Liver (tissue), 9 donors: ENCODE measurements around the gene STIM1. TPM values are rescaled to one million over a fixed set of nuclear protein-coding genes. Genes with fewer than 3 reads are reported as not detected.

Experiments
- DNase-seq: peaks from one replicate; pipeline ENCODE4 v3.0.0-alpha.2; 2017; ENCODE audit warnings: low spot score
- H3K27ac ChIP-seq, 2 donors: one replicate each; pipeline ENCODE4 v1.7.0; 2013; ENCODE audit warnings: inconsistent platforms in 2 of 2, low read length in 2 of 2, control low read depth in 1 of 2, low read depth in 1 of 2, mild to moderate bottlenecking in 1 of 2
- H3K27me3 ChIP-seq, 4 donors: one replicate each; pipeline versions ENCODE4 v1.6.1 to v1.7.0; 2013; ENCODE audit warnings: low read length in 3 of 4, inconsistent platforms in 1 of 4, mild to moderate bottlenecking in 1 of 4, moderate library complexity in 1 of 4; ENCODE audit not compliant: control insufficient read depth in 4 of 4, insufficient read depth in 4 of 4
- H3K36me3 ChIP-seq, 4 donors: one replicate each; pipeline versions ENCODE4 v1.6.1 to v1.7.0; 2013; ENCODE audit warnings: low read length in 3 of 4, mild to moderate bottlenecking in 3 of 4, low read depth in 1 of 4, moderate library complexity in 1 of 4; ENCODE audit not compliant: control insufficient read depth in 4 of 4, insufficient read depth in 3 of 4
- H3K4me1 ChIP-seq, 4 donors: one replicate each; pipeline versions ENCODE4 v1.6.1 to v1.7.0; 2013; ENCODE audit warnings: low read length in 3 of 4, mild to moderate bottlenecking in 3 of 4, moderate library complexity in 1 of 4; ENCODE audit not compliant: control insufficient read depth in 4 of 4, insufficient read depth in 4 of 4
- H3K4me3 ChIP-seq, 3 donors: one replicate each; pipeline versions ENCODE4 v1.6.1 to v1.7.0; 2013; ENCODE audit warnings: low read length in 3 of 3, control low read depth in 1 of 3, low read depth in 1 of 3, mild to moderate bottlenecking in 1 of 3
- H3K9ac ChIP-seq, 2 donors: one replicate each; pipeline ENCODE4 v1.7.0; 2013; ENCODE audit warnings: low read length in 2 of 2, mild to moderate bottlenecking in 2 of 2, moderate library complexity in 2 of 2, control low read depth in 1 of 2, low read depth in 1 of 2
- H3K9me3 ChIP-seq, 4 donors: one replicate each; pipeline versions ENCODE4 v1.6.1 to v1.7.0; 2013; ENCODE audit warnings: low read length in 3 of 4; ENCODE audit not compliant: control insufficient read depth in 4 of 4
- CTCF ChIP-seq: fragments of 150-350 bp; IDR thresholded peaks from 2 replicates; pipeline ENCODE4 v1.5.1; 2017; ENCODE audit warnings: improper control_type of control experiment, low read depth, low read length; ENCODE audit not compliant: missing input control
- FOXA1 ChIP-seq: IDR thresholded peaks from 2 replicates; pipeline ENCODE4 v1.6.1; 2016; ENCODE audit warnings: antibody characterized with exemption
- GABPA ChIP-seq, 2 donors: IDR thresholded peaks in 1 of 2; conservative IDR thresholded peaks in 1 of 2; 2 replicates each; pipeline ENCODE4 v1.6.1; 2016; ENCODE audit warnings: antibody characterized with exemption in 2 of 2, mild to moderate bottlenecking in 1 of 2, moderate library complexity in 1 of 2
- HNF4A ChIP-seq, 2 donors: conservative IDR thresholded peaks; 2 replicates each; pipeline ENCODE4 v1.6.1; 2016; ENCODE audit warnings: antibody characterized with exemption in 2 of 2, mild to moderate bottlenecking in 2 of 2
- HNF4G ChIP-seq: IDR thresholded peaks from 2 replicates; pipeline ENCODE4 v1.6.1; 2016; ENCODE audit warnings: antibody characterized with exemption
- JUND ChIP-seq, 2 donors: IDR thresholded peaks; 2 replicates each; pipeline ENCODE4 v1.6.1; 2016; ENCODE audit warnings: antibody characterized with exemption in 2 of 2
- NR2F2 ChIP-seq: IDR thresholded peaks from 2 replicates; pipeline ENCODE4 v1.6.1; 2016; ENCODE audit warnings: antibody characterized with exemption
- RAD21 ChIP-seq, 2 donors: IDR thresholded peaks; 2 replicates each; pipeline ENCODE4 v1.6.1; 2016; ENCODE audit warnings: antibody characterized with exemption in 2 of 2, mild to moderate bottlenecking in 2 of 2
- RXRA ChIP-seq, 2 donors: IDR thresholded peaks; 2 replicates each; pipeline ENCODE4 v1.6.1; 2017 to 2018; ENCODE audit warnings: antibody characterized with exemption in 2 of 2, mild to moderate bottlenecking in 1 of 2
- SP1 ChIP-seq: IDR thresholded peaks from 2 replicates; pipeline ENCODE4 v1.6.1; 2018; ENCODE audit warnings: antibody characterized with exemption, mild to moderate bottlenecking
- TAF1 ChIP-seq: conservative IDR thresholded peaks from 2 replicates; pipeline ENCODE4 v1.6.1; 2016; ENCODE audit warnings: antibody characterized with exemption, mild to moderate bottlenecking
- YY1 ChIP-seq: IDR thresholded peaks from 2 replicates; pipeline ENCODE4 v1.6.1; 2016; ENCODE audit warnings: antibody characterized with exemption, mild to moderate bottlenecking
- WGBS: extraction: QIAGEN DNeasy Blood & Tissue Kit; methylation state at CpG from one replicate; pipeline ENCODE4 v1.1.7; 2013; 5-methylcytosine and 5-hydroxymethylcytosine counted together
- polyA plus RNA-seq, 2 donors: library from polyadenylated mRNA; stranded (reverse) in 1 of 2; unstranded in 1 of 2; fragments of 200-250 nt in 1 of 2; fragments of >200 nt in 1 of 2; fragmentation: Nextera tagmentation in 1 of 2; extraction: Ambion mirVana in 1 of 2; gene quantifications; one replicate each; pipeline versions ENCODE4 v1.2.1 to v1.2.3, GENCODE V29; 2013 to 2015
- total RNA-seq, 2 donors: library from RNA; depleted of rRNA; stranded (reverse); fragments of >200 nt; gene quantifications; one replicate each; pipeline ENCODE4 v1.2.3, GENCODE V29; 2014
- TF ChIP-seq, protein P1 (sequence below): IDR thresholded peaks from 2 replicates; pipeline ENCODE4 v1.6.1; 2016; ENCODE audit warnings: antibody characterized with exemption, mild to moderate bottlenecking
- TF ChIP-seq, protein P2 (sequence below): IDR thresholded peaks from 2 replicates; pipeline ENCODE4 v1.6.1; 2016; ENCODE audit warnings: antibody characterized with exemption
- donor health status: healthy.
- donor health status: healthy.
- donor health status: healthy.
- donor health status: healthy.
- donor health status: healthy.

Gene STIM1
- total and polyA plus RNA-seq, 4 donors: 19.7 to 42.9 (median 25.1) TPM

GRCh38 chr11:3914805-3915204, 59.3 kb downstream of the STIM1 start:
- H3K27ac ChIP-seq: peak overlapping the region; percentile 55 to 65
- no peak overlapping the region for H3K4me3 ChIP-seq
- TF ChIP-seq, protein P1, sequence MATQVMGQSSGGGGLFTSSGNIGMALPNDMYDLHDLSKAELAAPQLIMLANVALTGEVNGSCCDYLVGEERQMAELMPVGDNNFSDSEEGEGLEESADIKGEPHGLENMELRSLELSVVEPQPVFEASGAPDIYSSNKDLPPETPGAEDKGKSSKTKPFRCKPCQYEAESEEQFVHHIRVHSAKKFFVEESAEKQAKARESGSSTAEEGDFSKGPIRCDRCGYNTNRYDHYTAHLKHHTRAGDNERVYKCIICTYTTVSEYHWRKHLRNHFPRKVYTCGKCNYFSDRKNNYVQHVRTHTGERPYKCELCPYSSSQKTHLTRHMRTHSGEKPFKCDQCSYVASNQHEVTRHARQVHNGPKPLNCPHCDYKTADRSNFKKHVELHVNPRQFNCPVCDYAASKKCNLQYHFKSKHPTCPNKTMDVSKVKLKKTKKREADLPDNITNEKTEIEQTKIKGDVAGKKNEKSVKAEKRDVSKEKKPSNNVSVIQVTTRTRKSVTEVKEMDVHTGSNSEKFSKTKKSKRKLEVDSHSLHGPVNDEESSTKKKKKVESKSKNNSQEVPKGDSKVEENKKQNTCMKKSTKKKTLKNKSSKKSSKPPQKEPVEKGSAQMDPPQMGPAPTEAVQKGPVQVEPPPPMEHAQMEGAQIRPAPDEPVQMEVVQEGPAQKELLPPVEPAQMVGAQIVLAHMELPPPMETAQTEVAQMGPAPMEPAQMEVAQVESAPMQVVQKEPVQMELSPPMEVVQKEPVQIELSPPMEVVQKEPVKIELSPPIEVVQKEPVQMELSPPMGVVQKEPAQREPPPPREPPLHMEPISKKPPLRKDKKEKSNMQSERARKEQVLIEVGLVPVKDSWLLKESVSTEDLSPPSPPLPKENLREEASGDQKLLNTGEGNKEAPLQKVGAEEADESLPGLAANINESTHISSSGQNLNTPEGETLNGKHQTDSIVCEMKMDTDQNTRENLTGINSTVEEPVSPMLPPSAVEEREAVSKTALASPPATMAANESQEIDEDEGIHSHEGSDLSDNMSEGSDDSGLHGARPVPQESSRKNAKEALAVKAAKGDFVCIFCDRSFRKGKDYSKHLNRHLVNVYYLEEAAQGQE: no peak
- TF ChIP-seq RAD21 (IDR thresholded peaks at IDR 0.05) (no peak), CTCF (no peak), RXRA (IDR thresholded peaks at IDR 0.05) (no peak), GABPA (IDR thresholded peaks at IDR 0.05 in 1 of 2, conservative IDR thresholded peaks at IDR 0.05 in 1 of 2) (no peak), JUND (IDR thresholded peaks at IDR 0.05) (no peak), HNF4A (conservative IDR thresholded peaks at IDR 0.05) (no peak), SP1 (no peak), HNF4G (no peak), TAF1 (no peak), FOXA1 (no peak), YY1 (no peak)
- TF ChIP-seq, protein P2, sequence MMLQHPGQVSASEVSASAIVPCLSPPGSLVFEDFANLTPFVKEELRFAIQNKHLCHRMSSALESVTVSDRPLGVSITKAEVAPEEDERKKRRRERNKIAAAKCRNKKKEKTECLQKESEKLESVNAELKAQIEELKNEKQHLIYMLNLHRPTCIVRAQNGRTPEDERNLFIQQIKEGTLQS: no peak
- H3K9me3 ChIP-seq: no peaks in the 10 kb centered on the region
- DNase-seq: no peak
- no peaks in the 10 kb centered on the region for H3K36me3 ChIP-seq
- 17% methylated on average over 1 of the region's 1 CpG for WGBS
- H3K27me3 ChIP-seq: no peaks in the 10 kb centered on the region
- H3K4me1 ChIP-seq: peaks cover 3 to 23% (median 16%) of the 10 kb centered on the region in 4 donors
- no peak overlapping the region for H3K9ac ChIP-seq

GRCh38 chr11:3916962-3917361, 61.5 kb downstream of the STIM1 start:
- H3K4me1 ChIP-seq: peaks cover 3 to 25% (median 16%) of the 10 kb centered on the region in 4 donors
- no peak overlapping the region for H3K4me3 ChIP-seq
- no peaks in the 10 kb centered on the region for H3K9me3 ChIP-seq
- H3K9ac ChIP-seq: no peak overlapping the region
- H3K27me3 ChIP-seq: no peaks in the 10 kb centered on the region
- no peak overlapping the region for H3K27ac ChIP-seq
- H3K36me3 ChIP-seq: no peaks in the 10 kb centered on the region
- WGBS: 86% methylated on average over 3 of the region's 3 CpGs
- TF ChIP-seq FOXA1 (no peak), NR2F2 (no peak), GABPA (IDR thresholded peaks at IDR 0.05 in 1 of 2, conservative IDR thresholded peaks at IDR 0.05 in 1 of 2) (no peak), TAF1 (no peak)
- DNase-seq: no peak
